Activated CD4-positive, alpha-beta T cell treated with anti-CD3 and anti-CD28 coated beads, Interleukin-2, amount 10 ng/mL, durations not matched to agents 7 days and 5 days (primary cell): ENCODE results near the gene MIPEP. TPM values are rescaled to one million over a fixed set of nuclear protein-coding genes. Genes with fewer than 3 reads are reported as not detected.

Experiments used
- CTCF ChIA-PET: fragments of 350-600 bp; sonication (Branson Sonifier 250); formaldehyde crosslinking; loops from one replicate; lab custom pipeline; 2021; ENCODE audit warnings: antibody characterized with exemption; lab: Charles Lee
- POLR2A ChIA-PET: fragments of 350-600 bp; sonication (Branson Sonifier 250); formaldehyde crosslinking; loops from one replicate; lab custom pipeline; 2021; ENCODE audit warnings: antibody characterized with exemption; lab: Charles Lee
- DNase-seq: peaks from one replicate; pipeline ENCODE4 v3.0.0-alpha.2; 2020
- H3K27ac Mint-ChIP-seq: one replicate; pipeline ENCODE4 v1.8.0; 2021; ENCODE audit warnings: mild to moderate bottlenecking, moderate library complexity, mixed read lengths
- H3K27me3 Mint-ChIP-seq: one replicate; pipeline ENCODE4 v1.8.0; 2021; ENCODE audit warnings: mixed read lengths
- H3K36me3 Mint-ChIP-seq: one replicate; pipeline ENCODE4 v1.8.0; 2021; ENCODE audit warnings: low read depth, mixed read lengths
- H3K4me1 Mint-ChIP-seq: one replicate; pipeline ENCODE4 v1.8.0; 2021; ENCODE audit warnings: mixed read lengths
- H3K4me3 Mint-ChIP-seq: one replicate; pipeline ENCODE4 v1.8.0; 2021; ENCODE audit warnings: mild to moderate bottlenecking, moderate library complexity, mixed read lengths
- H3K9me3 Mint-ChIP-seq: one replicate; pipeline ENCODE4 v1.8.0; 2021; ENCODE audit warnings: mixed read lengths
- total RNA-seq, 2 experiments: library from RNA; stranded (reverse); gene quantifications; one replicate each; pipeline ENCODE4 v1.2.3, GENCODE V29; 2021

MIPEP gene
- total RNA-seq: 1 to 10 TPM; 8.2 to 10.0 TPM

GRCh38 chr13:23888658-23889614 is at the start of gene MIPEP:
Gene MIPEP (minus strand): TSS chr13:23889400. CDS start chr13:23889320, 80 bp downstream.
- Mint-ChIP-seq H3K4me1 (peaks cover 22% of the 10 kb centered on the region), H3K4me3 (peak within 1 kb of the TSS; percentile 79), H3K27ac (peak within 1 kb of the TSS; percentile 89), H3K9me3 (no peaks in the 10 kb centered on the region), H3K36me3 (peaks cover 3% of the 10 kb centered on the region), H3K27me3 (no peaks in the 10 kb centered on the region)
- DNase-seq: peak; percentile 89
- ChIA-PET CTCF (interaction anchor here (0.5 to 2.2 kb wide), 8 partner anchors 9 to 433 kb away, joined by 3 to 6 read pairs (median 4); no protein-coding TSS in a partner anchor), POLR2A (no interaction called here)

GRCh38 chr13:23934520-23934919 is 45.3 kb upstream of the MIPEP start:
- peaks cover 58% of the 10 kb centered on the region for H3K27me3 Mint-ChIP-seq
- POLR2A ChIA-PET: no interaction called here

GRCh38 chr13:23928985-23929384 is 39.8 kb upstream of the MIPEP start:
- no peaks in the 10 kb centered on the region for H3K9me3 Mint-ChIP-seq
- peaks cover 43% of the 10 kb centered on the region for H3K27me3 Mint-ChIP-seq
- H3K4me1 Mint-ChIP-seq: no peaks in the 10 kb centered on the region
- ChIA-PET CTCF (no interaction called here), POLR2A (no interaction called here)
- no peak overlapping the region for H3K4me3 Mint-ChIP-seq
- no peak for DNase-seq
- H3K36me3 Mint-ChIP-seq: no peaks in the 10 kb centered on the region
- no peak overlapping the region for H3K27ac Mint-ChIP-seq

More at GRCh38 chr13:23934520-23934919, 45.3 kb upstream of the MIPEP start:
- Mint-ChIP-seq H3K36me3 (no peaks in the 10 kb centered on the region), H3K4me1 (no peaks in the 10 kb centered on the region), H3K9me3 (no peaks in the 10 kb centered on the region), H3K27ac (no peak overlapping the region), H3K4me3 (no peak overlapping the region)
- DNase-seq: no peak
- CTCF ChIA-PET: no interaction called here

GRCh38 chr13:23923031-23923430 is 33.8 kb upstream of the MIPEP start:
- ChIA-PET CTCF (interaction anchor here (1.5 kb wide), 1 partner anchor 14 kb away, joined by 4 read pairs; no protein-coding TSS in a partner anchor), POLR2A (no interaction called here)
- Mint-ChIP-seq H3K4me3 (no peak overlapping the region), H3K4me1 (no peaks in the 10 kb centered on the region), H3K27ac (no peak overlapping the region), H3K9me3 (no peaks in the 10 kb centered on the region), H3K27me3 (peaks cover 47% of the 10 kb centered on the region), H3K36me3 (no peaks in the 10 kb centered on the region)
- no peak for DNase-seq

- POLR2A ChIA-PET: no interaction called here
Observed at GRCh38 chr13:23922005-23922932, 33.1 kb upstream of the MIPEP start.

GRCh38 chr13:23921451-23921888 is 32.3 kb upstream of the MIPEP start:
- H3K27ac Mint-ChIP-seq: no peak overlapping the region
- peak; percentile 51 for DNase-seq
- peaks cover 56% of the 10 kb centered on the region for H3K27me3 Mint-ChIP-seq
- no peaks in the 10 kb centered on the region for H3K36me3 Mint-ChIP-seq
- no peaks in the 10 kb centered on the region for H3K4me1 Mint-ChIP-seq
- ChIA-PET CTCF (interaction anchor here (0.5 to 1.0 kb wide), 5 partner anchors 40 to 698 kb away, joined by 3 read pairs; no protein-coding TSS in a partner anchor), POLR2A (no interaction called here)
- H3K9me3 Mint-ChIP-seq: no peaks in the 10 kb centered on the region
- no peak overlapping the region for H3K4me3 Mint-ChIP-seq

More at GRCh38 chr13:23922005-23922932, 33.1 kb upstream of the MIPEP start:
- no peaks in the 10 kb centered on the region for H3K4me1 Mint-ChIP-seq
- no peak overlapping the region for H3K27ac Mint-ChIP-seq
- peaks cover 53% of the 10 kb centered on the region for H3K27me3 Mint-ChIP-seq
- H3K9me3 Mint-ChIP-seq: no peaks in the 10 kb centered on the region
- no peaks in the 10 kb centered on the region for H3K36me3 Mint-ChIP-seq
- no peak for DNase-seq
- no peak overlapping the region for H3K4me3 Mint-ChIP-seq
- CTCF ChIA-PET: interaction anchor here (0.5 to 1.0 kb wide), 5 partner anchors 39 to 698 kb away, joined by 3 read pairs; no protein-coding TSS in a partner anchor

- H3K27me3 Mint-ChIP-seq: peaks cover 60% of the 10 kb centered on the region
- no peaks in the 10 kb centered on the region for H3K36me3 Mint-ChIP-seq
- no peak overlapping the region for H3K27ac Mint-ChIP-seq
- H3K4me1 Mint-ChIP-seq: no peaks in the 10 kb centered on the region
- no peak overlapping the region for H3K4me3 Mint-ChIP-seq
- ChIA-PET CTCF (interaction anchor here (1.0 kb wide), 1 partner anchor 64 kb away, joined by 3 read pairs; no protein-coding TSS in a partner anchor), POLR2A (no interaction called here)
- no peak for DNase-seq
- no peaks in the 10 kb centered on the region for H3K9me3 Mint-ChIP-seq
Observed at GRCh38 chr13:23919006-23919405, 29.8 kb upstream of the MIPEP start.

GRCh38 chr13:23918208-23918607 is 29.0 kb upstream of the MIPEP start:
- no peak overlapping the region for H3K4me3 Mint-ChIP-seq
- POLR2A ChIA-PET: no interaction called here
- CTCF ChIA-PET: interaction anchor here (1.0 kb wide), 1 partner anchor 65 kb away, joined by 3 read pairs; no protein-coding TSS in a partner anchor
- no peaks in the 10 kb centered on the region for H3K36me3 Mint-ChIP-seq
- no peak for DNase-seq
- H3K4me1 Mint-ChIP-seq: no peaks in the 10 kb centered on the region
- no peaks in the 10 kb centered on the region for H3K9me3 Mint-ChIP-seq
- peaks cover 57% of the 10 kb centered on the region for H3K27me3 Mint-ChIP-seq
- no peak overlapping the region for H3K27ac Mint-ChIP-seq

GRCh38 chr13:23915308-23915707 is 26.1 kb upstream of the MIPEP start:
- POLR2A ChIA-PET: no interaction called here
- Mint-ChIP-seq H3K27me3 (peaks cover 63% of the 10 kb centered on the region), H3K27ac (no peak overlapping the region), H3K4me3 (no peak overlapping the region), H3K9me3 (no peaks in the 10 kb centered on the region), H3K4me1 (peaks cover 3% of the 10 kb centered on the region), H3K36me3 (no peaks in the 10 kb centered on the region)
- no peak for DNase-seq
- CTCF ChIA-PET: interaction anchor here (1.6 kb wide), 1 partner anchor 9 kb away, joined by 4 read pairs; no protein-coding TSS in a partner anchor

- peaks cover 44% of the 10 kb centered on the region for H3K27me3 Mint-ChIP-seq
- CTCF ChIA-PET: no interaction called here
- H3K4me1 Mint-ChIP-seq: peaks cover 3% of the 10 kb centered on the region
- no peak overlapping the region for H3K27ac Mint-ChIP-seq
- POLR2A ChIA-PET: no interaction called here
- H3K36me3 Mint-ChIP-seq: no peaks in the 10 kb centered on the region
- H3K4me3 Mint-ChIP-seq: no peak overlapping the region
- no peaks in the 10 kb centered on the region for H3K9me3 Mint-ChIP-seq
- DNase-seq: no peak
Observed at GRCh38 chr13:23912469-23912868, 23.3 kb upstream of the MIPEP start.

- H3K9me3 Mint-ChIP-seq: no peaks in the 10 kb centered on the region
- no peak overlapping the region for H3K4me3 Mint-ChIP-seq
- CTCF ChIA-PET: interaction anchor here (0.8 kb wide), 1 partner anchor 20 kb away, joined by 3 read pairs; the partner anchor contains the start of gene MIPEP
- POLR2A ChIA-PET: no interaction called here
- no peak overlapping the region for H3K27ac Mint-ChIP-seq
- peaks cover 3% of the 10 kb centered on the region for H3K4me1 Mint-ChIP-seq
- no peak for DNase-seq
- no peaks in the 10 kb centered on the region for H3K36me3 Mint-ChIP-seq
- H3K27me3 Mint-ChIP-seq: peaks cover 35% of the 10 kb centered on the region
Observed at GRCh38 chr13:23909606-23910005, 20.4 kb upstream of the MIPEP start.

GRCh38 chr13:23905766-23906165 is 16.6 kb upstream of the MIPEP start:
- H3K9me3 Mint-ChIP-seq: no peaks in the 10 kb centered on the region
- H3K27me3 Mint-ChIP-seq: peaks cover 48% of the 10 kb centered on the region
- no peaks in the 10 kb centered on the region for H3K36me3 Mint-ChIP-seq
- H3K27ac Mint-ChIP-seq: no peak overlapping the region
- no peak for DNase-seq
- ChIA-PET CTCF (interaction anchor here (1.5 kb wide), 1 partner anchor 11 kb away, joined by 4 read pairs; no protein-coding TSS in a partner anchor), POLR2A (no interaction called here)
- peaks cover 4% of the 10 kb centered on the region for H3K4me1 Mint-ChIP-seq
- H3K4me3 Mint-ChIP-seq: no peak overlapping the region
